Progenitor cell of endocrine pancreas (in vitro differentiated cells): ENCODE data around the gene RASIP1. TPM values are rescaled to one million over a fixed set of nuclear protein-coding genes. Genes with fewer than 3 reads are reported as not detected.
A peak's percentile ranks its signal among the peaks of the same experiment; 100 is the strongest.
"Not testable (repeated sequence)": the region's sequence is repeated elsewhere in the genome, so short reads cannot be mapped to it uniquely, and the experiment has no call there.

Experiments used
- DNase-seq: peaks from one replicate; pipeline ENCODE4 v3.0.0; 2021; ENCODE audit warnings: low spot score; ENCODE audit not compliant: unreplicated experiment
- H3K27ac Mint-ChIP-seq: 2 replicates; pipeline ENCODE4 v1.8.0; 2021; ENCODE audit warnings: mild to moderate bottlenecking, moderate library complexity, mixed read lengths
- H3K27me3 Mint-ChIP-seq: 2 replicates; pipeline ENCODE4 v1.8.0; 2021; ENCODE audit warnings: mixed read lengths
- H3K36me3 Mint-ChIP-seq: 2 replicates; pipeline ENCODE4 v1.8.0; 2022; ENCODE audit warnings: mixed read lengths; ENCODE audit not compliant: insufficient read depth
- H3K4me1 Mint-ChIP-seq: 2 replicates; pipeline ENCODE4 v1.8.0; 2021; ENCODE audit warnings: low read depth, mixed read lengths
- H3K4me3 Mint-ChIP-seq: 2 replicates; pipeline ENCODE4 v1.8.0; 2021; ENCODE audit warnings: low read depth, mild to moderate bottlenecking, moderate library complexity, mixed read lengths
- H3K9me3 Mint-ChIP-seq: 2 replicates; pipeline ENCODE4 v1.8.0; 2021; ENCODE audit warnings: low read depth, mixed read lengths
- CTCF ChIP-seq: fragments of 200-600 bp; sonication (generic); IDR thresholded peaks from one replicate; pipeline ENCODE4 v1.5.0; 2021; ENCODE audit warnings: antibody characterized with exemption, mild to moderate bottlenecking; ENCODE audit not compliant: unreplicated experiment
- total RNA-seq: library from RNA; stranded (reverse); gene quantifications from 2 replicates; pipeline ENCODE4 v1.2.1, GENCODE V29; 2021

Gene RASIP1
- total RNA-seq, 1 donor from 2014 or later = 2.4 TPM

- Mint-ChIP-seq H3K9me3 (no peaks in the 10 kb centered on the region), H3K4me3 (peak overlapping the region; percentile 73), H3K27me3 (peaks cover 26% of the 10 kb centered on the region), H3K4me1 (peaks cover 10% of the 10 kb centered on the region), H3K27ac (peak overlapping the region; percentile 82), H3K36me3 (no peaks in the 10 kb centered on the region)
- no peak for DNase-seq
- no peak for TF ChIP-seq CTCF
Observed at GRCh38 chr19:48696353-48697010, 43.9 kb downstream of the RASIP1 start.

- Mint-ChIP-seq H3K27ac (peak within 1 kb of the TSS; percentile 82), H3K9me3 (no peaks in the 10 kb centered on the region), H3K4me3 (peak within 1 kb of the TSS; percentile 73), H3K4me1 (peaks cover 10% of the 10 kb centered on the region), H3K36me3 (no peaks in the 10 kb centered on the region), H3K27me3 (peaks cover 26% of the 10 kb centered on the region)
- TF ChIP-seq CTCF = no peak
- no peak for DNase-seq
Observed at GRCh38 chr19:48695743-48696352, 44.6 kb downstream of the RASIP1 start, which contains the start of gene FUT2. TSS of gene FUT2 (plus strand) at chr19:48695971. CDS start at chr19:48702957, 6,986 bp downstream.

- H3K9me3 Mint-ChIP-seq, H3K4me3 Mint-ChIP-seq, H3K27ac Mint-ChIP-seq, H3K36me3 Mint-ChIP-seq, DNase-seq: not testable (repeated sequence)
- H3K27me3 Mint-ChIP-seq = peaks cover 28% of the 10 kb centered on the region
- peaks cover 10% of the 10 kb centered on the region for H3K4me1 Mint-ChIP-seq
Observed at GRCh38 chr19:48693629-48694028, 46.8 kb downstream of the RASIP1 start.

- Mint-ChIP-seq H3K27ac (no peak overlapping the region), H3K4me1 (peaks cover 2% of the 10 kb centered on the region), H3K4me3 (no peak overlapping the region), H3K36me3 (no peaks in the 10 kb centered on the region), H3K27me3 (peaks cover 3% of the 10 kb centered on the region), H3K9me3 (no peaks in the 10 kb centered on the region)
- no peak for DNase-seq
- no peak for TF ChIP-seq CTCF
Observed at GRCh38 chr19:48689449-48689848, 51.0 kb downstream of the RASIP1 start.

- Mint-ChIP-seq H3K36me3 (no peaks in the 10 kb centered on the region), H3K27me3 (peaks cover 2% of the 10 kb centered on the region), H3K27ac (no peak overlapping the region), H3K4me1 (peaks cover 2% of the 10 kb centered on the region), H3K4me3 (no peak overlapping the region), H3K9me3 (no peaks in the 10 kb centered on the region)
- DNase-seq = no peak
- TF ChIP-seq CTCF = no peak
Observed at GRCh38 chr19:48687776-48688175, 52.6 kb downstream of the RASIP1 start.

GRCh38 chr19:48686637-48687036 is 53.8 kb downstream of the RASIP1 start:
- H3K4me3 Mint-ChIP-seq, H3K27ac Mint-ChIP-seq, H3K9me3 Mint-ChIP-seq, DNase-seq, H3K4me1 Mint-ChIP-seq, H3K27me3 Mint-ChIP-seq, H3K36me3 Mint-ChIP-seq: not testable (repeated sequence)
